Activated T-cell treated with anti-CD3 and anti-CD28 coated beads, Interleukin-2, amount 50 U/mL, for 4 hours (primary cell): ENCODE measurements around the gene STK16. TPM values are rescaled to one million over a fixed set of nuclear protein-coding genes. Genes with fewer than 3 reads are reported as not detected.
A peak's percentile ranks its signal among the peaks of the same experiment; 100 is the strongest.
"Not testable (repeated sequence)": the region's sequence is repeated elsewhere in the genome, so short reads cannot be mapped to it uniquely, and the experiment has no call there.

Source experiments
- ATAC-seq, 2 donors: fragments of 200-7000 bp; cut with Tn5 transposase; one replicate each; pipeline ENCODE4 v1.10.0; 2021
- DNase-seq: peaks from one replicate; pipeline ENCODE4 v3.0.0-alpha.2; 2020
- H3K27me3 Mint-ChIP-seq: one replicate; pipeline ENCODE4 v1.8.0; 2021; ENCODE audit warnings: low read depth, mixed read lengths
- H3K36me3 Mint-ChIP-seq: one replicate; pipeline ENCODE4 v1.8.0; 2022; ENCODE audit warnings: mixed read lengths; ENCODE audit not compliant: insufficient read depth
- H3K4me1 Mint-ChIP-seq: one replicate; pipeline ENCODE4 v1.8.0; 2021; ENCODE audit warnings: low read depth, mixed read lengths
- H3K4me3 Mint-ChIP-seq: one replicate; pipeline ENCODE4 v1.8.0; 2021; ENCODE audit warnings: mild to moderate bottlenecking, moderate library complexity, mixed read lengths
- H3K9me3 Mint-ChIP-seq: one replicate; pipeline ENCODE4 v1.8.0; 2021; ENCODE audit warnings: mixed read lengths
- total RNA-seq, 3 donors: library from RNA; stranded (reverse); gene quantifications; one replicate each; pipeline ENCODE4 v1.2.1, GENCODE V29; 2021

The STK16 gene
- 10 to 100 TPM; 19.1 to 21.3 (median 21.0) TPM for total RNA-seq

DNA sequence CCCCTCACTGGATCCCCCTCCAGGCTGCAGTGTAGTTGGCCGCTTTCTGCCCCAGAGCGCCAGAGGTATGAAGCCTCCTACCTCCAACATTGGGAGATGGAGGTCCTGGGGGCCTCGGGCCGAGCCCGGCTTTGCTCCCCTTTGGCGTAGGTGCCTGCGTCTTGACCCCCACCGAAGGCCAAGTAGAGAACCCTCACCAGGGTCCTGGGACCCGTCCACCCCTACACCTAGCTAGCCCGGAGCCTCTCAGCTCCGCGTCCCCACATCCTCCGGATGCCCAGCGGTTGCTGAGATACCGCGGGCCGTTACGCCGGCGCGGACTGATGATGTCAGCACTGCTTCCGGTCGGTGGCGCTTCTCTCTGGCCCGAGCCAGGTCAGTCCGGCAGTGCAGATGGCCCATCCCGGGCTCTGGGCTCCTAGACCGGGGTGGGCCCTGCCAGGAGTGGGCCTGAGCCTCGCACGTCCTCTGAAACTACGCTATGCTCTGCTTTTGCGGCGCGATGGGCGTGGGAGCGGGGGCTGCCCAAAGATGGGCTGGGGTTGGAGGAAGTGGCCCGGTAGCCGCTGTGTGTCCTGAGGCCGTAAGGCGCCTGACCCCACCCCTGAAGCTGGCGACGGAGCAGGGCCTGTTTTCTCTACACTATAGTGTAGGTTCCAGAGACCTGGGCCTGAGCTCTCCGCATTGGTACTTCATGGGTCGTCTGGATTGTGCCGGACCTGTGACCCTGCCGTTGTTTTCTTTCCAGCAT lies at the start of gene STK16, which contains the start of gene GLB1L:
STK16 (plus strand) TSS at position 332 of the 751 bp plus-strand sequence. CDS start 521 bp downstream, outside the sequence.
GLB1L (minus strand) TSS at position 297 of the 751 bp plus-strand sequence. CDS start 1,871 bp downstream, outside the sequence.
- ATAC-seq (peak; percentile 77 to 78), DNase-seq (peak; percentile 84)
- Mint-ChIP-seq H3K27me3 (no peaks in the 10 kb centered on the region), H3K4me1 (peaks cover 57% of the 10 kb centered on the region), H3K36me3 (peaks cover 13% of the 10 kb centered on the region), H3K9me3 (no peaks in the 10 kb centered on the region), H3K4me3 (peak within 1 kb of the TSS; percentile 97)

DNA sequence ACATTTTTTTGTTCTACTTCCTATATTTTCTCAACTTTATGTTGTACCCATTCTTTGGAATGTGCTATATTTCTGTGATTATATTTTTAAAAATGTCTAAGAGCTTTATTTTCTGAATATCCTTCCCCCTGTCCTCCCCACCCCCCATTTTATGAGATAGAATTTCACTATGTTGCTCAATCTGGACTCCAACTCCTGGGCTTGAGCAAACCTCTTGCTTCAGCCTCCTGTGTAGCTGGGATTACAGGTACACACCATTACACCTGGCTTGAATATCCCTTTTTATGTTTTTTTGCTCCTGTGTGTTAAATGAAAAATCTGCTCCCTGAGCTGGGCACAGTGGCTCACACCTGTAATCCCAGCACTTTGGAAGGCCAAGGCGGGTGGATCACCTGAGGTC lies 47.9 kb upstream of the STK16 start:
- Mint-ChIP-seq H3K4me1 (peaks cover 12% of the 10 kb centered on the region), H3K27me3 (no peaks in the 10 kb centered on the region), H3K4me3 (no peak overlapping the region), H3K9me3 (no peaks in the 10 kb centered on the region), H3K36me3 (no peaks in the 10 kb centered on the region)
- DNase-seq: no peak
- ATAC-seq: no peak

GRCh38 chr2:219198974-219199373 lies 46.3 kb upstream of the STK16 start:
- Mint-ChIP-seq H3K4me3 (no peak overlapping the region), H3K27me3 (no peaks in the 10 kb centered on the region), H3K36me3 (no peaks in the 10 kb centered on the region), H3K4me1 (peaks cover 12% of the 10 kb centered on the region), H3K9me3 (no peaks in the 10 kb centered on the region)
- ATAC-seq (no peak), DNase-seq (no peak)

- peaks cover 12% of the 10 kb centered on the region for H3K4me1 Mint-ChIP-seq
- DNase-seq: no peak
- no peak overlapping the region for H3K4me3 Mint-ChIP-seq
- no peaks in the 10 kb centered on the region for H3K27me3 Mint-ChIP-seq
- no peaks in the 10 kb centered on the region for H3K9me3 Mint-ChIP-seq
- no peaks in the 10 kb centered on the region for H3K36me3 Mint-ChIP-seq
- no peak for ATAC-seq
Measured at GRCh38 chr2:219199470-219200211, 45.6 kb upstream of the STK16 start.

DNA sequence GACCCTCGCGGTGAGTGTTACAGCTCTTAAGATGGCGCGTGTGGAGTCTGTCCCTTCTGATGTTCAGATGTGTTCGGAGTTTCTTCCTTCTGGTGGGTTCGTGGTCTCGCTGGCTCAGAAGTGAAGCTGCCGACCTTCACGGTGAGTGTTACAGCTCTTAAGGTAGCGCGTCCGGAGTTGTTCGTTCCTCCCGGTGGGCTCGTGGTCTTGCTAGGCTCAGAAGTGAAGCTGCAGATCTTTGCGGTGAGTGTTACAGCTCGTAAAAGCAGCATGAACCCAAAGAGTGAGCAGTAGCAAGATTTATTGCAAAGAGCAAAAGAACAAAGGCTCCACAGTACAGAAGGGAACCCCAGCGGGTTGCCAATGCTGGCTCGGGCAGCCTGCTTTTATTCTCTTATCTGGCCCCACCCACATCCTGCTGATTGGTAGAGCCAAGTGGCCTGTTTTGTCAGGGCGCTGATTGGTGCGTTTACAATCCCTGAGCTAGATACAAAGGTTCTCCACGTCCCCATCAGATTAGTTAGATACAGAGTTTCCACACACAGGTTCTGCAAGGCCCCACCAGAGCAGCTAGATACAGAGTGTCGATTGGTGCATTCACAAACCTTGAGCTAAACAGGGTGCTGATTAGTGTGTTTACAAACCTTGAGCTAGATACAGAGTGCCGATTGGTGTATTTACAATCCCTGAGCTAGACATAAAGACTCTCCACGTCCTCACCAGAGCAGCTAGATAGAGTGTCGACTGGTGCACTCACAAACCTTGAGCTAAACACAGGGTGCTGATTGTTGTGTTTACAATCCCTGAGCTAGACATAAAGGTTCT lies 44.6 kb upstream of the STK16 start:
- H3K4me3 Mint-ChIP-seq: peak overlapping the region; percentile 73
- ATAC-seq: peak in 1 of 2 donors; percentile 18
- H3K9me3 Mint-ChIP-seq, H3K27me3 Mint-ChIP-seq, DNase-seq, H3K36me3 Mint-ChIP-seq: not testable (repeated sequence)
- peaks cover 12% of the 10 kb centered on the region for H3K4me1 Mint-ChIP-seq

DNA sequence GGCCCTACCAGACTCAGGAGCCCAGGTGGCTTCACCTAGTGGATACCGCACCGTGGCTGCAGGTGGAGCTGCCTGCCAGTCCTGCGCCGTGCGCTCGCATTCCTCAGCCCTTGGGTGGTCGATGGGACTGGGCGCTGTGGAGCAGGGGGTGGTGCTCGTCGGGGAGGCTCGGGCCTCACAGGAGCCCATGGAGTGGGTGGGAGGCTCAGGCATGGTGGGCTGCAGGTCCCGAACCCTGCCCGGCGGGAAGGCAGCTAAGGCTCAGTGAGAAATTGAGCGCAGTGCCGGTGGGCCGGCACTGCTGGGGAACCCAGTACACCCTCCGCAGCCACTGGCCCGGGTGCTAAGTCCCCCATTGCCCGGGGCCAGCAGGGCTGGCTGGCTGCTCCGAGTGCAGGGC lies 43.9 kb upstream of the STK16 start:
- H3K4me3 Mint-ChIP-seq, H3K27me3 Mint-ChIP-seq, DNase-seq, ATAC-seq, H3K36me3 Mint-ChIP-seq, H3K9me3 Mint-ChIP-seq: not testable (repeated sequence)
- peaks cover 15% of the 10 kb centered on the region for H3K4me1 Mint-ChIP-seq

DNA sequence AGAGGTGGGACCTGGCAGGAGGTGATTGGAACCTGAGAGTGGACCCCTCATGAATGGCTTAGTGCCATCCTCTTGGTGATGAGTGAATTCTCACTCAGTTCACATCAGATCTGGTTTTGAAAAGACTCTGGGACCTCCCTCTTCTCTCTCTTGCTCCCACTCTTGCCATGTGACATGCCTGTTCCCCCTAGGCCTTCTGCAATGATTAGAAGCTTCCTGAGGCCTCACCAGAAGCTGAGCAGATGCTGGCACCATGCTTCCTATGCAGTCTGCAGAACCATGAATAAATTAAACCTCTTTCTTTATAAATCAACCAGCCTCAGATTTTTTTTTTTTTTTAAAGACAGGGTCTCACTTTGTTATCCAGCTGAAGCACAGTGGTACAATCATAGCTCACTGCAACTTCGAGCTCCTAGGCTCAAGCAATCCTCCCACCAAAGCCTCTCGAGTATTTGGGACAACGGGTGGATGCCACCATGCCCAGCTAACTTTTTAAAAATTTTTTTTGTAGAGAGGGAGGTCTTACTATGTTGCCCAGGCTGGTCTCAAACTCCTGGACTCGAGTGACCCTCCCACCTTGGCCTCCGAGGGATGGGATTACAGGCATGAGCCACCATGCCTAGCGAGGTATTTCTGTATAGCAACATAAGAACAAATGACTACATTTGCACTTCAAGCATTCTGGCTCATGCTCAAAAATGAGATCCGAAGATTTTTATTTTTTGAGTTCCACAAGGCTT lies 40.7 kb upstream of the STK16 start:
- Mint-ChIP-seq H3K36me3 (peaks cover 3% of the 10 kb centered on the region), H3K9me3 (no peaks in the 10 kb centered on the region), H3K4me1 (peaks cover 30% of the 10 kb centered on the region), H3K27me3 (no peaks in the 10 kb centered on the region), H3K4me3 (no peak overlapping the region)
- ATAC-seq (no peak), DNase-seq (no peak)

- DNase-seq (no peak), ATAC-seq (no peak)
- Mint-ChIP-seq H3K4me3 (peak overlapping the region; percentile 29), H3K4me1 (peaks cover 30% of the 10 kb centered on the region), H3K36me3 (peaks cover 3% of the 10 kb centered on the region), H3K9me3 (no peaks in the 10 kb centered on the region), H3K27me3 (no peaks in the 10 kb centered on the region)
Measured at GRCh38 chr2:219205165-219205538, 40.1 kb upstream of the STK16 start.

DNA sequence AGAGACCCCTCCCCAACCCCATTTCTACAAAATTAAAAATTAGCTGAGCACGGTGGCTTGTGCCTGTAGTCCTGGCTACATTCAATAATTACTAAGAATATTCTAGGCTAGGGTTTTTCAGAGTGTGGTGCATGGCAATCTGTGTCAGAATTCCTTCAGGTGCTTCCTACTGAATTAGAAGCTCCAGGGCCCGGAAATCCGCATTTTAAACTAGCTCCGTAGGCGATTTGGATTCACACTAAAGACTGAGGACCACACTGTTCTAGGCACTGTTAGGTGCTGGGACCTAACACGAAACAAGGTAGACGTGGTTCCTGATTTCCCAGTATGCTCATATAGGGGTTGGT lies 39.3 kb upstream of the STK16 start:
- ATAC-seq (no peak), DNase-seq (no peak)
- H3K4me3 Mint-ChIP-seq: peak overlapping the region; percentile 84
- peaks cover 26% of the 10 kb centered on the region for H3K4me1 Mint-ChIP-seq
- no peaks in the 10 kb centered on the region for H3K9me3 Mint-ChIP-seq
- peaks cover 3% of the 10 kb centered on the region for H3K36me3 Mint-ChIP-seq
- H3K27me3 Mint-ChIP-seq: no peaks in the 10 kb centered on the region

DNA sequence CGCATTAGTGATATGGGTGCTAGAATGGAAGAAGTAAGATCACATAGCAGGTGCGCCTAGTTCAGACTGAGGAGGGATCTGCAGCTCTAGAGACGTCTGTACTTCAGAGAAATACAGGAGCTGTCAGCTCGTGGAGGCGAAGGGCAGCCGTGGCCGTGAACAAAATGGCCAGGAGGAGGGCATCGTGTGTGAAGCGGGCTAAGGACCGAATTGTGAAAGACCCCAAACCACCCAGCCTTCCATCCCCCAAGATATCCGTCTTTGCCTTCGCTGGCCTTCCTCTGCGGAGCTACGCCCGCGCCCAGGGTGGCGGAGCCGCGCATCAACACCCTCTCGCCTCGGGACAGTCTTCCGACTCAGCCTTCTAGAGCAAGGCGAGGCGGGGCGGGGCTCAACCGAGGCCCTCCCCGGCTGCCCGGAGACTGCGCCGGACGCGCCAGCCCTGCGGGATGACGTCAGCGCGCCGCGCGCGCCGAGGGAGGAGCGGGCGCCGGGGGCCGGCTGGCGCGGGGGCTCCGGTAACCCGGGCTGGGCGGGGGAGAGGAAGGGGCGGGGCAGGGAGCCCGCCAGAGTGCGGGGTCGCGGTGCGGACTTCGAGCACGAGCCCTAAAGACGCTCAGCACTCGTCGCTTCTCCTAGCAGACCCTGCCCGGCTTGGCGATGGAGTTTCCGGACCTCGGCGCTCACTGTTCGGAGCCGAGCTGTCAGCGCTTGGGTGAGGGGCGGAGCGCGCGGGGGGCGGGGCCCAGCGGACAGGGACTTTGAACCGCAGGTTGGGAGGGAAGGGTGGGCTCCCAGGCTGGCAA lies 38.7 kb upstream of the STK16 start, which contains the start of gene ZFAND2B:
ZFAND2B (plus strand) TSS at position 455 of the 806 bp plus-strand sequence; CDS start at position 661, 206 bp downstream.
- Mint-ChIP-seq H3K4me1 (peaks cover 32% of the 10 kb centered on the region), H3K4me3 (peak within 1 kb of the TSS; percentile 84), H3K36me3 (peaks cover 4% of the 10 kb centered on the region), H3K9me3 (no peaks in the 10 kb centered on the region), H3K27me3 (no peaks in the 10 kb centered on the region)
- ATAC-seq (peak; percentile 97 to 98), DNase-seq (peak; percentile 94)

DNA sequence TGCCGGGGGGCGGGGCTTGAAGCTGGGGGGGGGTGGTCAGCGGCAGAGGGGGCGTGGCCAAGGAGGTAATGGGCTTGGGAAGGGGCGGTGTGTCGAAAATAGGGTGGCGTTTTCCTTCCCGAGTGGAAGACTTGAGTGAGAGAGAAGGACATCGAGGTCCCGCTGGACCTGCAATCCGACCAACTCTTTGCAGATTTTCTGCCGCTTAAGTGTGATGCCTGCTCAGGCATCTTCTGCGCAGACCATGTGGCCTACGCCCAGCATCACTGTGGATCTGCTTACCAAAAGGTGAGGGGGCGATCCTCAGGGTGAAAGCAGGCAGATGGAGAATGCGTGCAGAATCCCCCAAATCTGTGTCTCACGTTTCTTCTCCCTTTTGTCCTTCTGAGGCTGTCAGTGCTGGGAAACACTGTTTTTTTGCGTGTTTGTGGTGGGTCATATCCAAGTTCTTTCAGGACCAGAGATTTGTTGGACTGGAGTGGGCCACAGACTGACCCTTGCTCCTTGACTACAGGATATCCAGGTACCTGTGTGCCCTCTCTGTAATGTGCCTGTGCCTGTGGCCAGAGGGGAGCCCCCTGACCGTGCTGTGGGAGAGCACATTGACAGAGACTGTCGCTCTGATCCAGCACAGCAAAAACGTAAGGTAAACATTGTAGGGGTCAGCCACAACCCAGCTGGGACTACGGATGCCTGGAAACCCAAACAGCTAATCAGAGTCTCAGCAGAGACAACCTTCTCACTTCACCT lies 38.0 kb upstream of the STK16 start:
- Mint-ChIP-seq H3K27me3 (no peaks in the 10 kb centered on the region), H3K4me3 (peak overlapping the region; percentile 84), H3K36me3 (peaks cover 7% of the 10 kb centered on the region), H3K9me3 (no peaks in the 10 kb centered on the region), H3K4me1 (peaks cover 32% of the 10 kb centered on the region)
- DNase-seq: no peak
- peak in 1 of 2 donors; percentile 1 for ATAC-seq

- Mint-ChIP-seq H3K4me3 (peak overlapping the region; percentile 84), H3K4me1 (peaks cover 32% of the 10 kb centered on the region), H3K36me3 (peaks cover 7% of the 10 kb centered on the region), H3K27me3 (no peaks in the 10 kb centered on the region), H3K9me3 (no peaks in the 10 kb centered on the region)
- DNase-seq: no peak
- ATAC-seq: no peak
Measured at GRCh38 chr2:219207884-219208740, 37.2 kb upstream of the STK16 start.
